Measurements from ENCODE around the gene APOBEC4.

Gene APOBEC4

DNA sequence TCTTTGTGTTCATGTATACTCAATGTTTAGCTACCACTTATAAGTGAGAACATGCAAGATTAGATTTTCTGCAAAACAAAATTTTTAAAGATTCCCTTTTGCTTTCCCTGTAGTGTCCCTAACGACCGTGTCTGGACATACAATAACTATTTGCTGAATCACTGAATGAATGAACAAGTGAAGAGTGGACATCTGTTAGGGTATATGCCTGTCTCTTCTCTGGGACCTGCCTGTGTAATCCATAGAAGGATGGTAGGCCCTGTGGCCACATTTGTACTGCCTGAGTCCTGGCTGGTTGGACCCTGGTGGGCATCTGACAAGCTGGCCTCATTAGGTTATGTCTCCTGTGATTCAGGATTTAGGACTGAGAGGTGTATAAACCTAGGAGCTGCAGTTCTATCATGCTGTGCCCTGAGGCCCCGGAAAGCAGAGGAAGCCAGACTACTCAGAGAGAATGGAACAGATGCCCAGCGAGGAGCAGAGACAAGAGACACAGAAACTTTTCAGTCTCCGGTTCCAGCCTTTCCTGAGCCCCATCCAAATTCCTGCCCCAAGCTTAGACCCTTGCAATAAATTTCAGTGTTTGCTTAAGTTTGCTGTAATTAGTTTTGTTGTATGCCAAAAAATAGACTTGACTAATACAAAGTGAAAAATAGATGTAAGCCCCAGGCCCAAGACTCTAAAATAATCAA lies 55.3 kb downstream of the APOBEC4 start:
- no peak for DNase-seq

DNA sequence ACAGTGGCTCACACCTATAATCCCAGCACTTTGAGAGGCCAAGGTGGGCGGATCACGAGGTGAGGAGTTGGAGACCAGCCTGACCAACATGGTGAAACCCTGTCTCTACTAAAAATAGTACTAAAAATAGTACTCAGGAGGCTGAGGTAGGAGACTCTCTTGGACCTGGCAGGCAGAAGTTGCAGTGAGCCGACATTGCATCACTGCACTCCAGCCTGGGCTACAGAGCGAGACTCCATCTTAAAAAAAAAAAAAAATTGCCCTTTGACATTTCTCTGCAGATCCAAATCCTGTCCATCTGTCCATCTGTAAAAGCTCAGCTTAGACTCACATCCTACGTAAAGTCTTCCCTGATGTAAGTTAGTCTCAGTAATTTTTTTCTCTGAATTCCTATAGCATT lies 56.6 kb downstream of the APOBEC4 start:
- no peak for DNase-seq
